NB4 (cell line): ENCODE measurements around the gene BORCS6.
A peak's percentile ranks its signal among the peaks of the same experiment; 100 is the strongest.

ENCODE experiments used
- CTCF ChIP-seq: IDR thresholded peaks from one replicate; pipeline ENCODE4 v1.5.1; 2012; ENCODE audit warnings: low read depth, low read length
- POLR2A ChIP-seq: IDR thresholded peaks from 2 replicates; pipeline ENCODE4 v1.6.1; 2011; ENCODE audit warnings: mild to moderate bottlenecking; ENCODE audit not compliant: insufficient read length; ENCODE audit errors: extremely low read depth

- peak; percentile 47 for TF ChIP-seq POLR2A
- no peak for TF ChIP-seq CTCF
Measured at GRCh38 chr17:8162233-8162996, 27.6 kb downstream of the BORCS6 start, which contains the start of gene VAMP2.
